Thymus (tissue), 11 donors: Measurements from ENCODE around the gene CUL3. TPM values are rescaled to one million over a fixed set of nuclear protein-coding genes. Genes with fewer than 3 reads are reported as not detected.

Experiments
- DNase-seq, 9 donors: peaks; one replicate each; pipeline ENCODE4 v3.0.0-alpha.2; 2013; ENCODE audit warnings: low spot score in 9 of 9, low read depth in 6 of 9, missing footprints in 1 of 9
- H3K27ac ChIP-seq, 2 donors: one replicate each; pipeline ENCODE4 v1.5.1; 2013; ENCODE audit warnings: control low read depth in 1 of 2, low read depth in 1 of 2, low read length in 1 of 2, mild to moderate bottlenecking in 1 of 2, moderate library complexity in 1 of 2
- H3K27me3 ChIP-seq, 2 donors: one replicate each; pipeline ENCODE4 v1.5.1; 2013; ENCODE audit warnings: low read length in 1 of 2; ENCODE audit not compliant: control insufficient read depth in 2 of 2, insufficient read depth in 1 of 2
- H3K36me3 ChIP-seq, 2 donors: one replicate each; pipeline ENCODE4 v1.5.1; 2013; ENCODE audit warnings: low read length in 1 of 2, mild to moderate bottlenecking in 1 of 2, moderate library complexity in 1 of 2; ENCODE audit not compliant: control insufficient read depth in 2 of 2, insufficient read depth in 2 of 2
- H3K4me1 ChIP-seq, 2 donors: one replicate each; pipeline ENCODE4 v1.5.1; 2013; ENCODE audit warnings: low read length in 2 of 2; ENCODE audit not compliant: control insufficient read depth in 2 of 2, insufficient read depth in 2 of 2
- H3K4me3 ChIP-seq, 2 donors: one replicate each; pipeline ENCODE4 v1.5.1; 2013; ENCODE audit warnings: low read length in 2 of 2, control low read depth in 1 of 2, mild to moderate bottlenecking in 1 of 2
- H3K9me3 ChIP-seq, 2 donors: one replicate each; pipeline ENCODE4 v1.5.1; 2013; ENCODE audit warnings: low read length in 1 of 2, mild to moderate bottlenecking in 1 of 2; ENCODE audit not compliant: control insufficient read depth in 2 of 2, insufficient read depth in 1 of 2
- WGBS: extraction: QIAGEN DNeasy Blood & Tissue Kit; methylation state at CpG from one replicate; pipeline ENCODE4 v1.1.7; 2013; 5-methylcytosine and 5-hydroxymethylcytosine counted together
- polyA plus RNA-seq: library from polyadenylated mRNA; stranded (reverse); fragments of 200-250 nt; gene quantifications from one replicate; pipeline ENCODE4 v1.2.3, GENCODE V29; 2013
- total RNA-seq: library from RNA; stranded (reverse); fragments of 120-200 nt; gene quantifications from one replicate; pipeline ENCODE4 v1.2.4, GENCODE V29; 2013
- donor health status: healthy.

The CUL3 gene
- total and polyA plus RNA-seq, 2 donors, result 67.3 to 134 TPM

DNA sequence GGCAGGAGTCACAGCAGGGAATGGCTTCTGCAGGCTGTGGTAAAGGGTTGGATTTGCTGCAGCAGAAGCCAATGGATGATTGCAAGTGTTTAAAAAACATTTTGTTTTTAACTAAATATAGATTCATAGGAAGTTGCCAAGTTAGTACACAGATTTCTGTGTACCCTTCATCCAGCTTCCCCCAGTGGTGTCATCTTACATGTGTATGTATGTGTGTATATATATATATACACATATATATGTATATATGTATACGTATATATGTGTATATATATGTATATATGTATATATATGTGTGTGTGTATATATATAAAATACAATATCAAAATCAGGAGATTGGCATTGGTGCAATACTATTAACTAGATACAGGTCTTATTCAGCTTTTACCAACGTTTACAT lies 164.1 kb downstream of the CUL3 start:
- DNase-seq, result no peak
- Histone ChIP-seq H3K27ac (no peak overlapping the region), H3K27me3 (no peaks in the 10 kb centered on the region), H3K9me3 (no peaks in the 10 kb centered on the region), H3K36me3 (no peaks in the 10 kb centered on the region), H3K4me1 (no peaks in the 10 kb centered on the region), H3K4me3 (no peak overlapping the region)
- WGBS, result 96% methylated on average over 2 of the region's 2 CpGs

Other genes with a start within 250 kb of the CUL3 start
- gene FAM124B, start 183.3 kb downstream of the CUL3 start, total RNA-seq, result 2.0 TPM
- gene FAM124B, start 183.3 kb downstream of the CUL3 start, polyA plus RNA-seq, result 1.4 TPM
- not detected for gene CCDC195, start 131.0 kb upstream of the CUL3 start, total RNA-seq
- gene CCDC195, start 131.0 kb upstream of the CUL3 start, polyA plus RNA-seq, result 0.07 TPM